HuH-7 (cell line): ENCODE results near the gene UNC5C.

Experiments
- DNase-seq: peaks from one replicate; pipeline ENCODE4 v3.0.0; 2011; ENCODE audit warnings: low spot score

Gene UNC5C

DNA sequence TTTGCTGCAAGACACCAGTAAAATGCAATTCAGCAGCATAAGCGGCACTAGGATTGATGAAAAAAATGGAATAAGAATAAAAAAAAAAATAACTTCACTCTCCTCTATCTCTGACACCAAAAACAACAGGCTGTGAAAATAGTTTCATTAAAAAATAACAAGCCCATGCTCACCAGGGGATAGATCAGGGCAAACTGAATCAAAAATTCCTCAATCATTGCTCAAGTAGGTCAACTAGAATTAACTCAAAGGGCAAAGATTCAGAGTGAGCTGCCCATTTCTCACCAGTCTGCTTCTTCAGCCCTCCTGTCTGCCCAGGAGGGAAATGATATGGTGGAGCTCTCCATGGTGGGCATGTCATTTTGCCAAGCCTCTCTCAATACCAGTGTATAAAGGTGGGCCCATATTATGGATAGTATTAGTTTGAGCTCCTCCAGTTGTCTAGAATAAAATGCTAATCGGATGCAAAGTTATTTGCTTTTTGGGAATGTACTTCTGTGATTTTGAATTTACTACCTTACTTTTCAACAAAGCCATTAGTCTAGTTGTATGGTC, 153.9 kb downstream of the UNC5C start:
- no peak for DNase-seq

DNA sequence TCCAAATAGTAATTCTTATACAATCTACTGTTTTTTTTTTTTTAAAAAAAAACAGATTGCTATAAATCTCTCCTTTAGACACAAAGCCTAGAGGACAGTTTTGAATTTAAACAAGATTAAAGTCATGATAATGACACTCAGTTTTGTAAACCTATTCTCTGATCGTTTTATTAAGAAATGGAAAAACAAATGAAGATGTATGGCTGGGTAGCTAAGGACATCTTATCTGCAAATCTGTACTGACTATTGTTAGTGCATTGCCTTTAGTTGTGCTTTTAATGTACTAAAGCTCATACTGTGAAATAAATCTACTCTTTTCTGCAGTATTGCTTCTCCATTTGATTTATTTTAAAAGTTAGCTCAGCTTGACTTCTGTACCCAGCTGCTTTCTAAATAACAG, 155.0 kb downstream of the UNC5C start:
- DNase-seq, result no peak

DNA sequence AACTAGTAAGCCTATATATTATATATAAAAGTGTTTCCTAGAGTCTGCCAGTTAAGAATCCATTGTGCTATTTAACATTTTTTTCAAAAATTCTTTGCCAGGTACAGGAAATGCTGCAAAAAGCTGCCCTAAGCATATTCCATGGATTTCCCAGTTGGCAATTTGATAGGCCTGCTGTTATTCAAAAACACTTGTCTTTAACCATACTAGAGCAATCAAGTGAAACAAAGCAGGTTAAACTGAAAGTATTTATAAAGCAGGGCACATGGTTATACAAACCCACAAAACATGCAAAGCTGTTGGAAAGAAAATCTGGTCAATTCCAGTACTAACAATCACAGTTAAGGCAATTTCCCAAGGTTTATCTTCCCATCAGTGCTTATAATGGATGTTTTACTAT, 159.9 kb downstream of the UNC5C start:
- no peak for DNase-seq

DNA sequence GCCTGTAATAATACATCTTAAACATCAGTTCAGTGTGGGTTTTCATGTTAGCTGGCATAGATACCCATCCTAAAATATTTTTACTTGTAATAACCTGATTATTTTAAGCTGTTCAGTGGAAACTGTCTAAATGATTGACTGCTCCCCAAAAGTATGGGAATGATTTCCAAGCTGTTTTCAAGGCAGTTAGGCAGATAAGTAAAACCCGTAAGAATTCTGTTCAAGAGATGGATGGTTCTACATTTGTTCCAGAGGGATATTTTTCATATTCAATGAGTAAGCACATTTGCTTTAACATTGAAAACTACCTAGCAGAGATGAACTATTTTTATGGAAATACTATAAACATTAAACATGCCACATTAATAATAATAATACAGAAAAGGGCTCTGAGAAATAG, 161.1 kb downstream of the UNC5C start:
- DNase-seq, result no peak

DNA sequence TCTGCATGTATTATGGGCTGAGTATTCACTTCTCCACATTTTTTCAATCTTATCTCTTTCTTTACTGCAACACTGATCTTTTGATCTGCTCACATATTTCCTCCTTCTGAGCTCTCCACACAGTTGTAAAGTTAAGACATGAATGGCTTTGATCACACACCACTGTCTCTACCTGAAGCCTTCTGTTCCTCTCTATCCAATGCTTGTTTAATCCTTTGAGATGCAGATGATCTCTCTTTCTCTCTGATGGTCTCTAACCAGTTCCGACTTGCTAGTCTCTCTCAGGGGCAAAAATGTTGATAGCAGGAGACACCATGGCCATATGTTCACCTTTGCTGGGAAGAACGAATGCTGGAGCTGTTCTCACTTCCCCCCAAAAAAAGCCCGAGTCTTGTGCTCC, 162.4 kb downstream of the UNC5C start:
- DNase-seq, result no peak

DNA sequence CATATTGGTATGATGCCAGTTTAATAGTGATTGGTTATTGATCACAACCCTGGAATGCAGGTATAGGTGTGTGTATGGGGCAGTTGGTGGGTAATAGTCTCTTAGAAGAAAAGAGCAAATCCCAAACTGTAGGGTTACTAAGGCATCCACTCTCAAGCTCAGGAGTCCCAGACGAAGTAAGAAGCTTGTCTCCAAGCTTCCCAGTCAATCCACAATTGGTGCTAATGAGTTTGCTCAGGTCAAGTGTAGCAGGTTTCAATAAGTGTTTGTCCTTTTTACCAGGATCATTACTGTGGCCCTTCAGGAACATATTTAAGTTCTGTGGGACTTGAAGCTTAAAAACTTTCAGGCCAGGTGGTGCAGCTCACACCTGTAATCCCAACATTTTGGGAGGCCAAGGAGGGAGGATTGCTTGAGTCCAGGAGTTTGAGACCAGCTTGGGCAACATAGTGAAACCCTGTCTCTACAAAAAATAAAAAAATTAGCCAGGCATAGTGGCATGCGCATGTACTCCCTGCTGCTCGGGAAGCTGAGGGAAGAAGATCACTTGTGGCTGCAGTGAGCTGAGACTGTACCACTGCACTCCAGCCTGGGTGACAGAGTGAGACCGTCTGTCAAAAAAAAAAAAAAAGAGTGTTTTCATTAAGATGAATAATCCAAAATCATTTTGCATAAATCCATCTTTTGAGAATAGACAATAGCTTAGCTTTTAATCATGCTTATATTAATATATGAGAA, 166.8 kb downstream of the UNC5C start:
- DNase-seq, result no peak

DNA sequence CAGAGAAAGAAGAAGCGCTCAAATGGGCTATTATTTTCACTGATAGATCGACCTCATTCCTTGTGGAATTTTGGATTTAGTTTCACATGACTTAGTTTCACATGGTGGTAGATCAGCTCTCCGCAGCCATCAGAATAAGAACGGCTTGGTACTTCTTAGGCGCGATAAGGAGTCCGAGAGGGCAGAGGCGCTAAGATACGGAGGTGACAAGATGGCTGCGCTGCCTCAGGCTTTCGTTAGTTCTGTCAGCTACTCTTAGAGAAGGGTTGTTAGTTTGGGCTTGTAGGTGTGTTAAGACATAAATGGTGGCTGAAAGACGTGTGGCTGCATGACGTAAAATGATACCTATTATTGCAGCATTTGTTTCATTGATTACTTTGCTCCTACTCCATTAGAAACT, 169.1 kb downstream of the UNC5C start:
- DNase-seq, result no peak

DNA sequence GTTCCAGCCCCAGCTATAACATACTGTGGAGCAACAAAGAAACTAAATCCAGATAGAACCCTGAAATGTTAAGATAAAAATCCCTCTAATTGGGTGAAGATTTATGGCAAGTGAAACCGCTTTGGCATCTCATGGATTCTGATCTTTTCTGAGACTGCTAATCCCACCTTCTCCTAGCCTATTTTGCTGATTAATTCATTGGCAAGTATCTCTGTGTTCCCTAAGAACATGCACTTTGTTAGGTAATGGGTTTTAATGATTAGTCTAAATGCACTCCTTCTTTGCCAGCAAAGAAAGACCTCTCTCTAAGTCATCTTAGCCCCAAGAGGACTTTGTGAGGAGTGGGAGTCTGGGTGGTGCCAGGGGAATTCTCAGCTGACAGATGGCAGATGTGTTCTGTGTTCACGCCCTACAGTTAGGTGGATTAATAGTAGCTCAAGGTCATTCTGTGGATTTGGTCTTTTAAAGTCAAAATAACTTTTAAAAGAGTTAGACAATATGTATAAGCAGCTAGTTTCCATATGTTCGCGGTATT, 171.3 kb downstream of the UNC5C start:
- DNase-seq, result no peak

DNA sequence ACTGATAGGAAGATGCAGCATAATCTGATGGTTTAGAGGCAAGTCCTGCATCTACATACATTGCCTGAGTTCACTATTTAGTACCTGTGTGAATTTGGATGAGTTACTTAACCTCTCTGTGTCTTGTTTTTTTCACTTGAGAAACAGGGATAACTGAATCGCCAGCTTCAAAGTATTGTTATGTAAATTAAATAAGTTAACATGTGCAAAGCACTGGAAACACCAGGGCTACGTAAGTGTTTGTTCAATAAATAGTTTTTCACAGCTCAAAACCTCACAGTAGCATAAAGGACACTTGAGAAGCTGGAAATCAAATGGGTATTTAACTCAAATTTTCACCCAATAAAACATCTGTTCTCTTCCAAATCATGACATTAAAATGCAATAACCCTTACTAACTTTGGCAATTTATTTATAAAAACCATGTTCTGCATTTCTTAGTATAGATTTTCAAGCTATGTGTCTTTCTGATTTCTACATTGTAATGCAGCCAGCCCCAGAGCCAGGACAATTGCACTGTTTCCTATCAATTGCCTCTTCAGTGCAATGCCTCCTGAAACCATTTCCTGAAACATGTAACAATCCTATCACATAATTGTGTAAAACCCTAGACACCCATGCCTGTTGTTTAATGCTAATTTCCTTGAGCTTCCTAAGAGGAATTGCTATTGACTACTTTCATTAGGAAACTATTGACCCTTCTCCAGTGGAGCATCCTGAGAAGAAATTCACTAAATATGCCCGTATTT, 177.1 kb downstream of the UNC5C start:
- DNase-seq, result no peak

DNA sequence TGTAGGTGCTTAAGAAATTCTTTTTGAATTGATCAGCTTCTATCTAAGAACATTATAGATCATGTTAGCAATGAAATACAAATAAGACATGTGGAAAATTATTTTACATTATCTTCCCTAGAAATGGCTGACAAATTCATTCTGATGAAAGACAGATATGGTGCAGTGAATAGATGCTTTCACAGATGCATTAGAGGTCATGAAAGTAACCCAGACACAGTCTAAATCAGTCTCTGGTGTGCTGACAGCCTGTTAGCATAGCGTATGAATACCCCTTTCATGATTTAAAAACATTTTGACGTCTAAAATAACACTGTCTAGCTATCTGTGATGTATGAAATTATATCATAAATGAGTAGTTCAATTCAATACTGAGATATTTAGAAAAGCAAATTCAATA, 180.9 kb downstream of the UNC5C start:
- DNase-seq, result no peak

DNA sequence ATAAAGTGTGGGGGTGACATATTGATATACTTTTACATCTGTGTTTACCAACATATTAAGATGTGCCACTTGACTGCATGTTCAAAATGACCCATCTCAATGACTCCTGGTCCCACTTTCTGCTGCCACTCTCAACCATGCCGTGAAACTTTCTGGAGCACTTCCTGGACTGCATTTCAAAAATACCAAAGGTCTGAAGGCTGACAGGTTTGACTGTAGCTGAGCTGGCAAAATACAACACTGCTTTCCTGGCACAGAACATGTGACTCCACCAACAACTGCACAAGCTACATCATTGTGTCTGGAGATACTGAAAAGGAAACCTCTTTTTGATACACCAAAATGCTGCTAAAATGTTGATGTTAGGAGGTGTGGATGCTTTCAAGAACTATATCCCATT, 184.8 kb downstream of the UNC5C start:
- no peak for DNase-seq

DNA sequence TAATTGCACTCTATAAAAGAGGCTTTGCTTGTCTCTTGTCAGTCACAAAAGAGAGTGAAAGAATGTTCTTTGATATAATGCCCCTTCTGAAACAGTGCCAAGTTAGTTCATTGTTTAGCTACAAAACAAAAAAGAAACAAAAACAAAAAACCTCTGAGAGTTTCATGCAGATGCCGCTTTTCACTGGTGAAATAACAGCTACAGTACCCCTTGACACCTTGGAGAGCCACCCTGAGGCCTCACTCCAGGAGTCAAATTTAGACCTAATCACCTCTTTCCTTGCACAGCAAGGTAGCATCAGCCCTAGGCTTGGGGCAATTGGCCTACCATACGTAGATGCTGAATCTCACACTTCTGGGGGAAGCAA, 185.2 kb downstream of the UNC5C start:
- DNase-seq, result no peak

DNA sequence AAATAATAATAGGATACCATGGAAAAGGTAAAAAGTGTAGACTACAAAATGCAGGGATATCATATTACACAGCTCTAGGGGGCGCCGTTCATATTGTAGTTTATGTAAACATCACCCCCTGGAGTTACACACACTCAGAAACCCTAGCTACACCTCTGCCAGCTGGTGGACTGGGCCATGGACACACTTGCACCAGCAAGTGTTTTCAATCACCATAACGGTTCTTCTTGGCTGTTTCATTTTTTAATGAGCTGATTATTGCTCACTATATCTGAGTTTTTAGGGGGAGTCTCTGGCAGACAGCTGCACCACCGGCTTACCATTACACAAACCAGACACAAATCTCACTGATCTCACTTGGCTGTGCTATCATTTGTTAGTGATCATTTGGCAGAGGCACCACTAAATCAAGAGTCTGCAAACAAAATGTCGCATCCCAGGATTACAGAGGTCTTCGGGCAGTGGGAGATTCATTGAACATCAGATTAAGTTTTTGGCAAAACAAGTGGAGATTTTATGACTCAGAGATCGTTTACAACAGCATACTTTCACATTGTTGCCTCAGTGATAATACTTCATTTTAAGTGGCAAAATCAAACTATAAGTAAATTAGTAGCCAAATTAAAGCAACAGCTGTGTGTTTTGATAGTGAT, 185.7 kb downstream of the UNC5C start:
- DNase-seq, result peak; percentile 2

DNA sequence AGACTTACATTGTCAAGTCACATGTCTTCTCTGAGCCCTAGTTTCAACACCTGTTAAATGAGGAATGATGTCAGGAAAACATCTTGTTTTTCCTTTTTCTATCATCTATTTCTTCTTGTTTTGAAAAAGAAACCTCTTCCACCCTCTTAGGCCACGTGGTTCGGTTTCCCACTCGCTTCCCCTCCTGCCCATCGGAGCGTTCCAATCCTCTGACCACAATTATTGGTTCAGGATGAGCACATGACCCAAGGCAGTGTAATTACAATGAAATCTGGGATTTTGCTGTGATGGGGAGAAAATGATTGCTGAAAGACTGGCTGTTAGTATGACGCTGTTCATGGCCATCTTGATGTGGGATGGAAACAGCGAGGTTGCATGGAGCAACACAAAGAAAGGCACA, 186.7 kb downstream of the UNC5C start:
- no peak for DNase-seq

DNA sequence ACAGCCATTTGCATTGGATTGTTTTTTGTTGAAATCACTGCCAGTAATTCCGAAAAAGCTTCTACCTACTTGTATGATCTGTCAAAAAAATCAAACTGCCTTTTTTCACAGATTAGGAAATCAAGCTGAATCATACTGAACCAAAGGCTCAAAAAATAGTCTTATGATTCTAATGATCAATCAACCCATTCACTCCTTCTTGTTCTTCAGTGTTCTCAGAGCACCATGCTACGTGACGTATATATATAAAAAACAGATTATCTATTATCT, 187.1 kb downstream of the UNC5C start:
- DNase-seq, result no peak

DNA sequence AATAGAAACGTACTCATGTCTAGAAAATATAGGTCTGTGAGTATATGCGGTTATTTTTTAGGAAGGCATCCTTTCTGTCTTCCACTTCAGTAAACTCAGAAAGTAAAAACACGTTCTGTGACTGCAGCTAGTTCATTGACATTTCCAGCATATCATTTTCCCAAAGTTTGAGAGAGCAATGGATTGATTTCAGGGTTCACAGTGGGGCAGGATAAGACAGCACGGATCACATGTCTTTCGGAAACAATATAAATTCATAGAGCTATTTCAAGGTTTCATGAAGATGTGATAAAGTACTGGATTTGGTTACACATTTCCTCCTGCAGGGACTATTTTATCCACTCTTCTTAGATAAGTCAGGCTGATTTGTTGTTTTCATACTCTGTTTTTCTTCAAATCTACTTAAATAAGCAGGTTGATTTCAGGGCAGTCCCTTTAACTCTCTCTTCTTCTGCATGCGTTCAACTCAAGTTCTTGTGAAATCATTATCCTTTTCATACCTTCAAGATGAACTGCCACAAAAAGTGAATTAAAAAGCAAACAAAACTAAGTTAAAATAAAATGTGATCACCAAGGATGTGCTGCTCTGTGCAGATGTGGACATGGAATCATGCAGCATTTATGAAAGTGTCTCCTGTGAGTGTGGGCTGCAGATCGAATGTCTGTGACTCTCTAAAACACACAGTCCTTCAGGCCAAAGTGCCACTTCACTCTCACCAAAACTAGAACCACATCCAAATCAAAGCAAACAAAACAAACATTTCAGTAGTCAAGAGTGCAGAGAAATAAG, 187.7 kb downstream of the UNC5C start:
- DNase-seq, result no peak

DNA sequence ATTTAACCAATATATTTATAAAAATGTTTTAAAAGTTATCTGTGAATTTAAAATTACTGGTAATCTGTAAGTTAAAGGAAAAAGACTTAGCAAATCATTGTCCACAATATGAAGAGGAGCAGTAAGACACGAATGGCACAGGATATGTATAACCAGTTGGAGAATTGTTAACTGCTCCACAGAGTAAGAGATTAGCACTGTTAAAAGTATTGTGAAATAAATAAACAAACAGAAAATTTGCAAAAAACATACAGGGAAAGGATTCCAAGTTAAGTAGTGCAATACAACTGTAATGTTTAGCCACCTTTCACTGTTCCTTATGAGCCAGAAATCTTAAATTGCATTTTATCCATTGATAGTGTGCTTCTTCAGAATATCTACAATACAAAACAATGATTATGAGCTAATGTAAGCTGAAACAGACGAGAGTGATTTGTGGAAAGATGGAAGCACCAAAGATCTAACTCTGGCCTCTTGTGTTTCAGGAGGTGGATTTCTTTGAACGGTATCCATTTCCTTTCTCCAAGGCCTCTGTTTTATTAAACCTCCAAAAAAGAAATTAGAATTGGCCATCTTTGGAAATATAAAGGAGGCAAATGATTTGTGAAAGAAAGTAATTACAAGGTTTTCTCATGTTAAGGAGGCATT, 188.4 kb downstream of the UNC5C start:
- no peak for DNase-seq

DNA sequence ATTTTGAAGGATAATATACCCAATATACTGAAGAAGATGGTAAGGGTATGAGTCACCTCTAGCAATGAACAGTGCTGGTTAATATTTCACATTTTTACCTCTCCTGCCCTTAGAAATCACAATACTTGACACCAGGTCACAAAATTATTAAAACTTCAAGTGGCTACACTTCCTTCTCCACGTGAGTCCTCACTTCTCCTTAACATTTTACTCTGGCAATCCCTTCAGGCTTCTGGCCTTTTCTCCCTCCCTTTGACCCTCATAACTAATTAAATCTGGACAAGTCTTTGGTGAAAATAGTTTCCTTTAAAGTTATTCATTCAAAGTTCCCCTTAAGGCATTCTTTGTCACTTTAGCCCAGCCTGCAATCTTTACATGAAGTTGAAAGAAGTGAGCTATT, 190.4 kb downstream of the UNC5C start:
- no peak for DNase-seq

DNA sequence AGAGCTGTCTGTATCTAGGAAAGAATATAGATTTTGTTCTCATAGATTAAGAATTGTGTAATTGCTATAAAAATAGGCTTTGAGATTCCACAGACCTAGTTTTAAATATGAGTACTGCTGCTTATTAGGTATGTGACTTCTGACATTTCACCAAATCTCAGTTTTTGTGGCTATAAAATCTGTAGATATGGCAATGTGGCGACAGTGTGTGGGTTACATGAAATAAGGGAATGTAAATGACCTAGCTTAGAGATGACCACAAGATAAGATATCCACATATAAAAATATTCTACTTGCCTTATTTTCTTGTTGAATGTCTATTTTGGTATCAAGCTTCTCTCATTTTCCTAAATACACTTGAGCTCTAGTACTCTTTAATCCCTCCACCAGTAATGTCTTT, 193.8 kb downstream of the UNC5C start:
- no peak for DNase-seq

DNA sequence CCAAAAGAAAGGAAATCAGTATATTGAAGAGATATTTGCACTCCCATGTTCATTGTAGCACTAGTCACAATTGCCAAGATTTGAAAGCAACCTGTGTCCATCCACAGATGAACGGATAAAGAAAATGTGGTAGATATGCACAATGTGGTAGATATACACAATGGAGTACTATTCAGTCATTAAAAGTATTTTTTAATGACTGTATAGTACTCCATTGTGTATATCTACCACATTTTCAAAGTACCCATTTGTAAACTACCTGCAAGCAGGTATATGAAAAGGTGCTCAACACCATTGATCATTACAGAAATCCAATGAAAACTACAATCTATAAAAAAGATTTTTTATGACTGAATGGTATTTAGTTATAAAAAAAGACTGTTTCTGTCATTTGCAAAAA, 200.4 kb downstream of the UNC5C start:
- DNase-seq, result no peak

DNA sequence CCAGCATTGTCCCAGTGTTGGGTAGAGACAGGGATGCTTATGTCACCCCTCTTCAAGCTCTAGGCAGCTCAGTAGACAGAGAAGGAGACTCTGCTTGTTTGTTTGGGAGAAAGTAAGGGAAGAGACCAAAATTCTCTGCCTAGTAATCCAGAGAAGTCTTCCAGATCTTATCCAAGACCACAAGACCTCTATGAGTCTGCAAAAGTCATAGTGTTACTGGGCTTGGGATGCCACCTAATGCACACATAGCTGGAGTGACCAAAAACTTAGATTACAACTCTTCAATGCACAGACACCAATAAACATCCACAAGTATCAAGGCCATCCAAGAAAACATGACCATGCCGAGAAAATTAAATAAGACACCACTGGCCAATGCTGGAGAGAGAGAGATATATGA, 205.5 kb downstream of the UNC5C start:
- no peak for DNase-seq

DNA sequence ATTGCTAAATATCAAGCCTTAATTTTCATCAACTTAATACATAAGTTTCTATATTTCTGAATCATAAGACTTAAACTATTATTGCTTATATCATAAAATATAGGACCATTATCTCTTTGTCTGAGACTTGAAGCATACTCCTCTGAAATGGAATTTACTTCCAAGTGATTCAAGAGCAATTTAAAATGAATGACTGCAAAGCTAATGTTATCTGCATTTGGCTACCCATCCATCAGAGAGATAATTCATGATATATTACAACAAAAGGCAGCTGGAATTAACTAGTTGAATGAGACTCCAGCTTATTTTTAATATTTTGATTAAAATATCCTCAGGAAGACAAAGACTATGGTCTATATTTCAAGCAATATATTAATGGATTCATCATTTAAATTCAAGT, 208.6 kb downstream of the UNC5C start:
- DNase-seq, result no peak
